K562 (cell line): ENCODE measurements around the gene DST. TPM values are rescaled to one million over a fixed set of nuclear protein-coding genes. Genes with fewer than 3 reads are reported as not detected.

Experiments used
- ATAC-seq: fragments of 200-7000 bp; cut with Tn5 transposase; 3 replicates; pipeline ENCODE4 v1.9.1; 2020; ENCODE audit warnings: moderate library complexity
- BruUV-seq: library from RNA; stranded (reverse); fragments of 400-500 nt; replicated peaks from 2 replicates; lab custom pipeline; 2021; lab: Mats Ljungman, UMichigan
- CTCF ChIA-PET: fragments of 300-600 bp; formaldehyde crosslinking; extraction: SDS; loops from one replicate; lab custom pipeline; 2021; ENCODE audit warnings: low intra/inter-chr PET ratio; lab: Yijun Ruan, JAX
- POLR2A ChIA-PET: fragments of 300-600, 350-650 bp; sonication (Branson Sonifier 250); formaldehyde crosslinking; extraction: SDS; loops from one replicate; lab custom pipeline; 2021; ENCODE audit warnings: antibody characterized with exemption, inconsistent platforms; lab: Yijun Ruan, JAX
- DNase-seq, 4 experiments: peaks; one replicate each; pipeline versions ENCODE4 v3.0.0 to v3.0.0-alpha.2; 2011 to 2018; ENCODE audit warnings: low spot score in 3 of 4, mixed read lengths in 3 of 4; ENCODE audit errors: extremely low read depth in 1 of 4
- FAIRE-seq: peaks from 2 replicates; lab custom pipeline; 2011; peaks lifted over from hg19 to GRCh38; lab: Jason Lieb, UNC
- H2AFZ ChIP-seq: 2 replicates; pipeline ENCODE4 v1.6.0; 2011; ENCODE audit warnings: low read depth, low read length, control low read depth, inconsistent platforms
- H3K27ac ChIP-seq: fragments of 200-600 bp; 3 replicates; pipeline ENCODE4 v1.8.0; 2011; ENCODE audit warnings: low read depth, mild to moderate bottlenecking, control low read depth, inconsistent platforms, low read length, moderate library complexity, mixed read lengths; ENCODE audit errors: extremely low read depth
- H3K27me3 ChIP-seq, 2 experiments: fragments of 300-600 bp in 1 of 2; 2 replicates in 1 of 2; 3 replicates in 1 of 2; pipeline versions ENCODE4 v1.6.0 to v1.8.0; 2011; ENCODE audit warnings: inconsistent platforms in 2 of 2, low read length in 2 of 2, mild to moderate bottlenecking in 1 of 2, mixed read lengths in 1 of 2, moderate library complexity in 1 of 2; ENCODE audit not compliant: control insufficient read depth in 2 of 2, insufficient read depth in 2 of 2
- H3K36me3 ChIP-seq: fragments of 300-600 bp; 3 replicates; pipeline ENCODE4 v1.8.0; 2011; ENCODE audit warnings: mild to moderate bottlenecking, low read length, inconsistent platforms; ENCODE audit not compliant: control insufficient read depth, insufficient read depth
- H3K4me1 ChIP-seq, 2 experiments: fragments of 200-600 bp in 1 of 2; replicated peaks in 1 of 2; 2 replicates in 1 of 2; 3 replicates in 1 of 2; pipeline versions ENCODE4 v1.5.1 to v1.8.0; 2011; ENCODE audit warnings: inconsistent platforms in 2 of 2, low read length in 2 of 2, mild to moderate bottlenecking in 1 of 2, mixed read lengths in 1 of 2, moderate library complexity in 1 of 2; ENCODE audit not compliant: control insufficient read depth in 2 of 2, insufficient read depth in 2 of 2
- H3K4me2 ChIP-seq: 2 replicates; pipeline ENCODE4 v1.6.1; 2011; ENCODE audit warnings: low read length, control low read depth, inconsistent platforms, mixed read lengths; ENCODE audit not compliant: insufficient read depth
- H3K4me3 ChIP-seq: fragments of 200-600 bp; sonication (generic), shearing (Covaris generic); 2 replicates; pipeline ENCODE4 v1.5.1; 2016; ENCODE audit warnings: control low read depth, inconsistent platforms
- H3K79me2 ChIP-seq: fragments of 200-600 bp; 3 replicates; pipeline ENCODE4 v1.8.0; 2011; ENCODE audit warnings: low read length, inconsistent platforms; ENCODE audit not compliant: control insufficient read depth, insufficient read depth
- H3K9ac ChIP-seq, 2 experiments: 2 replicates each; pipeline versions ENCODE4 v1.6.0 to v1.6.1; 2011; ENCODE audit warnings: low read depth in 2 of 2, low read length in 2 of 2, control low read depth in 1 of 2, inconsistent platforms in 1 of 2, mild to moderate bottlenecking in 1 of 2, mixed read lengths in 1 of 2; ENCODE audit not compliant: insufficient read depth in 1 of 2
- H3K9me1 ChIP-seq: one replicate; pipeline ENCODE4 v1.6.0; 2011; ENCODE audit warnings: inconsistent platforms, mild to moderate bottlenecking, low read length, moderate library complexity; ENCODE audit not compliant: control insufficient read depth, insufficient read depth
- H3K9me3 ChIP-seq: replicated peaks from 2 replicates; pipeline ENCODE4 v1.5.1; 2011; ENCODE audit warnings: low read depth, low read length, inconsistent platforms; ENCODE audit not compliant: control insufficient read depth, insufficient read depth
- H4K20me1 ChIP-seq: replicated peaks from 2 replicates; pipeline ENCODE4 v1.6.1; 2011; ENCODE audit warnings: low read length, inconsistent platforms, mixed read lengths; ENCODE audit not compliant: control insufficient read depth, insufficient read depth
- CEBPB ChIP-seq: fragments of 450-650 bp; IDR thresholded peaks from 2 replicates; pipeline ENCODE4 v1.6.1; 2016; ENCODE audit warnings: missing genetic modification characterization, missing compliant biosample characterization
- FOXK2 ChIP-seq, 2 experiments: fragments of 450-650 bp; IDR thresholded peaks in 1 of 2; conservative IDR thresholded peaks in 1 of 2; 2 replicates each; pipeline ENCODE4 v1.6.1; 2016; ENCODE audit warnings: low read depth in 2 of 2, mild to moderate bottlenecking in 1 of 2
- HDAC3 ChIP-seq: fragments of 450-650 bp; IDR thresholded peaks from 2 replicates; pipeline ENCODE4 v1.6.1; 2018; ENCODE audit warnings: borderline replicate concordance, mild to moderate bottlenecking, moderate library complexity; ENCODE audit not compliant: partially characterized antibody
- MTA1 ChIP-seq: fragments of 450-650 bp; IDR thresholded peaks from 2 replicates; pipeline ENCODE4 v1.6.1; 2017; ENCODE audit warnings: borderline replicate concordance
- NFE2 ChIP-seq: IDR thresholded peaks from 2 replicates; pipeline ENCODE4 v1.6.1; 2014; ENCODE audit warnings: antibody characterized with exemption, low read depth
- RAD51 ChIP-seq: fragments of 450-650 bp; IDR thresholded peaks from 2 replicates; pipeline ENCODE4 v1.7.1; 2016; ENCODE audit warnings: low read depth, mild to moderate bottlenecking, borderline replicate concordance
- ZBTB17 ChIP-seq: fragments of 450-650 bp; formaldehyde crosslinking; IDR thresholded peaks from 2 replicates; pipeline ENCODE4 v1.4.0; 2020; ENCODE audit warnings: mild to moderate bottlenecking
- ZNF184 ChIP-seq: sonication (generic); formaldehyde crosslinking; IDR thresholded peaks from 2 replicates; pipeline ENCODE4 v1.5.0; 2020; ENCODE audit warnings: missing genetic modification reagents
- WGBS: fragments of 100-300 bp; shearing (Covaris generic); methylation state at CpG from one replicate; pipeline ENCODE4 v1.1.6; 2016; ENCODE audit warnings: low coverage, mixed read lengths; ENCODE audit not compliant: insufficient coverage; ENCODE audit errors: missing lambda C conversion rate; 5-methylcytosine and 5-hydroxymethylcytosine counted together
- in situ Hi-C: fragments of 300-500 bp; cut with MboI; formaldehyde crosslinking; loops from 4 replicates; pipeline ENCODE4 v1.15.0; 2018; ENCODE audit warnings: inconsistent platforms, mixed read lengths
- intact Hi-C: fragments of 100-400 bp; cut with micrococcal nuclease; formaldehyde crosslinking; loops from 2 replicates; pipeline ENCODE4 v1.14.2; 2022
- polyA plus RNA-seq, 8 experiments: library from polyadenylated mRNA; depleted of rRNA in 4 of 8; stranded (reverse) in 5 of 8; unstranded in 3 of 8; fragments of >200 nt; fragmentation: Nextera tagmentation in 2 of 8; fragmentation: Illumina TruSeq in 1 of 8; extraction: Ambion mirVana in 2 of 8; extraction: Trizol in 1 of 8; gene quantifications; 2 replicates each; pipeline versions ENCODE4 v1.2.1 to v1.2.3, GENCODE V29; 2011 to 2014; ENCODE audit warnings: inconsistent platforms in 1 of 8, missing spikeins in 1 of 8
- total RNA-seq, 7 experiments: library from RNA; depleted of rRNA in 6 of 7; stranded (reverse); fragments of >200 nt in 6 of 7; fragmentation: Illumina TruSeq in 2 of 7; extraction: Trizol in 2 of 7; gene quantifications; 2 replicates each; pipeline versions ENCODE4 v1.2.1 to v1.2.3, GENCODE V29; 2011 to 2021; ENCODE audit warnings: low replicate concordance in 1 of 7
- TF ChIP-seq, protein P1 (sequence below): fragments of 450-650 bp; formaldehyde crosslinking; IDR thresholded peaks from 2 replicates; pipeline ENCODE4 v1.4.0; 2020; ENCODE audit warnings: mild to moderate bottlenecking, moderate library complexity

The DST gene
- total and polyA plus RNA-seq, 9 of the 15 experiments (the other 6 are each of a cell fraction or from before 2014, with no cell fraction given), result 5.2 to 21.9 (median 13.3) TPM

DNA sequence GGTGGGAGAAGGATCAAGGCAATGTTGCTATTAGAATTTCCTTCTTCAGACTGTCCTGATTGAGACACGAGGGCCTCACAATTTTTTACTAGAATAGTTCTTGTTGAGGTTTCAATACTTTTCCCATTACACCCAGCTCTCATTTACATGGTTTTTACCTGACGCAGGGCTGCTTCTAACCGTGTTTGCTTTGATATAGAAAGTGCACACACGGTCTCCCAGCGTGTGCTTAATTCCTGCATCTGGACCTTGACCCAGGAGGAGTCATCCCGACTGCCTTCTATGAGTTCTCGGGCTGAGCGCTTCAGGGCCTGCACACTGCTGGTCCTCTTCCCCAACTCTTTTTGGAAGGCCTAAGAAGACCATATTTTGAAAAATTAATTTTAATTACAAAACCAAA lies 160.2 kb downstream of the DST start:
- FAIRE-seq (no peak), ATAC-seq (no peak), DNase-seq (no peak)
- in situ Hi-C loops, result no loop called here
- Histone ChIP-seq H3K9me3 (no peaks in the 10 kb centered on the region), H3K27me3 (no peaks in the 10 kb centered on the region), H3K4me3 (no peak overlapping the region), H3K4me2 (no peak overlapping the region), H3K9ac (no peak overlapping the region), H3K4me1 (no peaks in the 10 kb centered on the region), H4K20me1 (no peaks in the 10 kb centered on the region), H3K27ac (no peak overlapping the region), H3K9me1 (no peaks in the 10 kb centered on the region), H3K36me3 (peaks cover 4% of the 10 kb centered on the region; the same call in 1 of the 3 replicates), H3K79me2 (no peaks in the 10 kb centered on the region), H2AFZ (no peak overlapping the region)
- TF ChIP-seq, protein P1, sequence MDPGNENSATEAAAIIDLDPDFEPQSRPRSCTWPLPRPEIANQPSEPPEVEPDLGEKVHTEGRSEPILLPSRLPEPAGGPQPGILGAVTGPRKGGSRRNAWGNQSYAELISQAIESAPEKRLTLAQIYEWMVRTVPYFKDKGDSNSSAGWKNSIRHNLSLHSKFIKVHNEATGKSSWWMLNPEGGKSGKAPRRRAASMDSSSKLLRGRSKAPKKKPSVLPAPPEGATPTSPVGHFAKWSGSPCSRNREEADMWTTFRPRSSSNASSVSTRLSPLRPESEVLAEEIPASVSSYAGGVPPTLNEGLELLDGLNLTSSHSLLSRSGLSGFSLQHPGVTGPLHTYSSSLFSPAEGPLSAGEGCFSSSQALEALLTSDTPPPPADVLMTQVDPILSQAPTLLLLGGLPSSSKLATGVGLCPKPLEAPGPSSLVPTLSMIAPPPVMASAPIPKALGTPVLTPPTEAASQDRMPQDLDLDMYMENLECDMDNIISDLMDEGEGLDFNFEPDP (CRISPR knock-in tag), result no peak
- WGBS, result 50% methylated on average over 8 of the region's 8 CpGs
- ChIA-PET CTCF (no interaction called here), POLR2A (interaction anchor here (0.6 kb wide), 1 partner anchor 33 kb away, joined by 3 read pairs; no protein-coding TSS in a partner anchor)
- intact Hi-C loops, result no loop called here
- no TSS peak for BruUV-seq

DNA sequence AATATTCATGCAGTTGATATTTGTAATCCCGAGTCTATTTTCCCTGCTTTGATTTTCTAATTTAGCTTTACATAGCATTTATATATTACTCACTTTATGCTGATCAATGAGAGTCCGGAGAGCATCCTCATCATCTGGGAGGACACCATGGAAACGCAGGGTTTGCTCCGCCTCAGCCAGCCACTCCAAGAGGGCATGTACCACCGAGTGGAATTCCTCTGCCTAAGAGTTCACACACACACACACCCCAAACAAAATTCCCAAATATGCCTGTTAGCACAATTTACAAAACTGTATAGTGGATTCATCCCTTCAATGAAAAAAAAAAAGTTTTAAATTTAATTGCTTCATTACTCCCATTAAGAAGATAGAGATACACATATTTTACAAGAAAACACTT lies 160.7 kb downstream of the DST start:
- POLR2A ChIA-PET, result interaction anchor here (0.6 kb wide), 1 partner anchor 33 kb away, joined by 3 read pairs; no protein-coding TSS in a partner anchor
- H3K4me1 ChIP-seq, result no peaks in the 10 kb centered on the region
- TF ChIP-seq ZBTB17 (CRISPR knock-in tag), result no peak
- TF ChIP-seq CEBPB (tag), result no peak
- no peak for TF ChIP-seq MTA1
- no peak for TF ChIP-seq HDAC3
- TF ChIP-seq NFE2, result no peak
- no peak for TF ChIP-seq FOXK2 (conservative IDR thresholded peaks at IDR 0.05 in 1 of 2, IDR thresholded peaks at IDR 0.05 in 1 of 2; ENCODE audit: low read depth in 2 of 2)
- TF ChIP-seq ZNF184, result no peak
- TF ChIP-seq RAD51, result no peak
- H3K36me3 ChIP-seq, result peaks cover 4% of the 10 kb centered on the region; the same call in 1 of the 3 replicates
- no peak overlapping the region for H3K9ac ChIP-seq
- no peak overlapping the region for H3K4me2 ChIP-seq
- H3K9me1 ChIP-seq, result no peaks in the 10 kb centered on the region
- no peak for DNase-seq
- H3K27ac ChIP-seq, result no peak overlapping the region
- BruUV-seq, result no TSS peak
- in situ Hi-C loops, result no loop called here
- H4K20me1 ChIP-seq, result no peaks in the 10 kb centered on the region
- H3K27me3 ChIP-seq, result no peaks in the 10 kb centered on the region
- intact Hi-C loops, result no loop called here
- FAIRE-seq, result no peak
- no peaks in the 10 kb centered on the region for H3K79me2 ChIP-seq
- ATAC-seq, result no peak
- H3K4me3 ChIP-seq, result no peak overlapping the region
- CTCF ChIA-PET, result no interaction called here
- H3K9me3 ChIP-seq, result no peaks in the 10 kb centered on the region
- WGBS, result 61% methylated on average over 5 of the region's 5 CpGs
- no peak overlapping the region for H2AFZ ChIP-seq
